NCI-H1436 treated with DMSO at 0.1 percent for 48 hours (cell line): ENCODE measurements around the gene PIP5KL1.
A peak's percentile ranks its signal among the peaks of the same experiment; 100 is the strongest.

Experiments
- DNase-seq: peaks from one replicate; lab custom pipeline; 2025; lab: John Stamatoyannopoulos, UW

PIP5KL1 gene

DNA sequence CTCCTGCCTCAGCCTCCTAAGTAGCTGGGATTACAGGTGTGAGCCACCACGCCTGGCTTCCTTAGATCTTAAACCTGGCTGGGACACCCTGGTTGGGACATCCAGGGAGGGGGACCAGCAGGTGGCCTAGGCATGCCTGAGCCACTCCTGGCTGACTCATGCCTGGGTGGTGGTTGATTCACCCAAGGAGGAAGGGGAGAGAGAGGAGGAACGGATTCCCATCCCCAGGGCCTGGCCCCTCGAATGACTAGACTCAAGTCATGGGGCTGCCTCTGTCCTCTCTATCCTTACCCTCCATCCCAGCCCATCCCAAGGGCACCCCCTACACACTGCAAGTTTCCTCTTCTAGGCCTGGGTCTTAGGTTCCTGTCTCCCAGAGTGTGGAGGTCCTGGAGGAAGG lies 37.5 kb upstream of the PIP5KL1 start:
- DNase-seq: no peak

DNA sequence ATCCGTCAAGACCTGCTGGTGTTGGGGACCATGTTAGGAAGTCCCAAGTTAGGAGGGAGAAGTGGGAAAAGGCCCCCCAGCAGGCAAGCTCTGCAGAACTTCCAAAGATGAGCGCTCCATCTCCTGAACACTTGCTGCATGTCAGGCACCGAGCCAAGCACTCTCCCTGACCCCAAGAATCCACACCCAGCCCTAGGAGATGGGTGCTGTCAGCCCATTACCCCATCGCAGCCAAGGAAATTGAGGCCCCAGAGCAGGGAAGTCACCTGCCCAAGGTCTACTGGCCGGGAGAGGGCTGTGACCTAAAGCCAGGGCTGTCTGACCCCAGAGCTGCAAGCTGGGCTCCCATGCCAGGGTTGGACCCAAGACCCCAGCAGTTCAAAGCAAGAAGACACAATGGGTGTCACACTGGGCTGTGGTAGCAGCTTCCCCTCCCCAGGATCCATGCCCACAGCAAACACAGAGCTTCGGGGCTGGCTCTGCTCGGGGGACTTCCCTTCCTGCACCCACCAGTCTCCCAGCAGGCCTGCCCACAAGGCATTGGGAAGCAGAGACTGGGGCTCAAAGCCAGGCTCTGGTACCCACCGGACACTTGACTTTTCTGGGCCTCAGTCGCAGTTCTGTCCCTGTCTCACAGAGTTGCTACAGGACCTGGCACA lies 36.7 kb upstream of the PIP5KL1 start:
- DNase-seq: no peak

DNA sequence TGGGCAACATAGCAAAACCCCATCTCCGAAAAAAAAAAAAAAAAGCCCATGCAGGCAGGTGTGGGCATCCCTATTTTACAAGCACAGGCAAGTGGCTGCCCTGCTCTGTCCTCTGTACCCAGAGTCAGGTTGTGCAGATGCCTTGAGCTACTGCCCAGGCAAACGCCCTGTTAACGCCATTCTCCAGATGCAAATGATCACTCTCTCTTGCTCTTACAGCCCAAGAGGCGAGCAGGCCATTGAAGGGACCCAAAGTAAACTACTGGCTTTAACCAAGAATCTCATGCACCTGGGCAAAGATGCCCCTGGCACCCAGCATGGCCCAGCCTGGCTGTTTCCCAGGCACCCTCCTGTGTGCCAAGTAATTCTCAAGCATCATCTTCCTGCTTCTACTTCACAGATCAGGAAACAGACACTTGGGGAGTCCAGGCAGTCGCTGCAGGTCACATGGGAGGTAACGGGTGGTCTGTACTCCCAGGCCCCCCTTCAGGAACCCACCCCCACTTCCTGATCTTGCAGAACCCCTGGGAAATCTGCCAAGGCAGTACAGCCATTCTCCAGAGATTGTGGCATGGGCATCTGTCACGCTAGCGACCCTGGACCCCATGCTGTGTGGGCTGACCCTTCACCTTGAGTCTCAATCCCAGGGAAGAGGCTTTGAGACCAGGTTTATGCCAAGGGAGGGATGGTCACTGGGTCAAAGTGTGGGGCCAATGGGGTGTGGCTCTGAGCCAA lies 36.0 kb upstream of the PIP5KL1 start:
- DNase-seq: no peak

DNA sequence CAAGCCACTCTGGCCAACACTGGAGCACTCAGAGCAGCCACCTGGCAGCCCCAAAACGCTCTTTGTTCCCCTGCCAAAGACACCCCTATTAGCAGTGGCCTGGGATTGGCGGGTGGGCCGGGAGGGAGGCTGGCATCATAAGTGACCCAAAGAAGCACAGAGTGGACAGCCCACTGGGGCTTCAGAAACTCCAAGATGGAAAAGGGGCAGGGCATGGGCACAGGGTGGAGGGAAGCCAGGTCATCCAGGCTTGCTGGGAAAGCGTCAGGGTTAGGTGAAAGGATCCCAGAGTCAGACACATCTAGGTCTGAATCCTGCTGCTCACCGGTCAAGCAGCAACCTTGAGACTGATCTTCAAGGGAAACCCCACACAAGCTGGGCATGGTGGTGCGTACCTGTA lies 35.4 kb upstream of the PIP5KL1 start:
- DNase-seq: no peak

DNA sequence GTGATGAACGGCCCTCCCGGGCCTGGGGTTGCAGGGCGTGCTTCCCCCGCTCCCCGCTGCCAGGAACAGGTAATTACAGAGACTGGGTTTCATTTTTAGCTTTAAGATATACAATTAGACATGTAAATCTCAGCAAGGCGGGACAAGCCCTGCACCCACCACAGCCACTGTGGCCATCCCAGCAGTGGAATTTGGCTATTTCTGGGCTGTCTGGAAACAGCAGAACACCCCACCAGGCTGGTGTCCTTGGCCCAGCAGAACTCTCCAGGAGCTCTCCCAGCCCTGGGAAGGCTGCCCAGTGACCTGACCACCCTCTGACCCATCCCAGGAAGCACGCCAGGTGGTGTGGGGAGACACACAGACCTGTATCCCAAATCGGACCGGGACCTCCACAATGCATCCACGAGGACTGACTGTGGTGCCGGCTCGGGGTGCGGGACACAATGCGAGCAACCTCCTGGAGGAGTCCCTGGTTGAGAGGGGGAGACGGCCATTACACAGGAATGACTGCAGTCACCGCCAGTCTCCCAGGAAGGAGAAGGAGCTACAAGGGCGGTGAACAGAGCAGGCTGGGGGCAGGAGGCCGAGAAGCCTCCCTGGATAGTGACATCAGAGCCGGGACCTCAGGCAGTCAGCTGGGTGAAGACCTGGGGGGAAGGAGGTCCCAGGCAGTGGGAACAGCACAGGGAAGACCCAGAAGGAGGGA lies 32.9 kb upstream of the PIP5KL1 start:
- no peak for DNase-seq

DNA sequence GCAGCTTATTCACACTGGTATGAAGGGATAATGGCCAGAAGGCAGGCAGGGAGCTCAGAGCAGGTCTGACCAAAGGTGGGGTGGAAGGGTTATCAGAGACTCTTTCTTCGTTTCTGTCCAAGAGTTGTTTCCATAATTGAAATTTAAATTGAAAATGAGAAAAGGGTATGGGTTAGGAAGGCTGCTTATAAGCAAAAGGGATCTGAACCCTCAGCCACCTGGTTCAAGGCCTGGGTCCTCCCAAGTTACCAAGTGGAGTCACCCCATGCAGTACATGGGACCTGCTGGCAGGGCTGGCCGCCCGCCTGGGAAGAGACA lies 32.4 kb upstream of the PIP5KL1 start:
- DNase-seq: no peak

DNA sequence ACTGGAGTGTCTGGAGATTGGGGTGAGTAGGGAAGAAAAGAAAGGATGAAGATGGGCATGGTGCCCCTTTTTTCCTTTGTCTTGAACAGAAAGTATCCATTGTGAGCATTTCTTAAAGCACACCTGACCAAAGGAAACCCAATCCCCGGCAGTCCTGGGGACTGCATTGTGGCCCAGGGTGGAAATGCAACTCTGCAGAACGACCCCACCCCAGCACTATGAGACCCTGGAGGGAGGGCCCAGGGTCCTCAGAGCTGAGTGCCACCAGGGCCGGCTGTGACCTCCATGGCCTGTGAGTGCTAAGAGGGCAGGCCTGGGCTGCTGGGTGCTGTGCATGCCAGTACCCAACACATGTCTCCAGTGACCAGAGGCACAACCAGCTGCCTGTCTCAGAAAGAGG lies 31.7 kb upstream of the PIP5KL1 start:
- DNase-seq: no peak

DNA sequence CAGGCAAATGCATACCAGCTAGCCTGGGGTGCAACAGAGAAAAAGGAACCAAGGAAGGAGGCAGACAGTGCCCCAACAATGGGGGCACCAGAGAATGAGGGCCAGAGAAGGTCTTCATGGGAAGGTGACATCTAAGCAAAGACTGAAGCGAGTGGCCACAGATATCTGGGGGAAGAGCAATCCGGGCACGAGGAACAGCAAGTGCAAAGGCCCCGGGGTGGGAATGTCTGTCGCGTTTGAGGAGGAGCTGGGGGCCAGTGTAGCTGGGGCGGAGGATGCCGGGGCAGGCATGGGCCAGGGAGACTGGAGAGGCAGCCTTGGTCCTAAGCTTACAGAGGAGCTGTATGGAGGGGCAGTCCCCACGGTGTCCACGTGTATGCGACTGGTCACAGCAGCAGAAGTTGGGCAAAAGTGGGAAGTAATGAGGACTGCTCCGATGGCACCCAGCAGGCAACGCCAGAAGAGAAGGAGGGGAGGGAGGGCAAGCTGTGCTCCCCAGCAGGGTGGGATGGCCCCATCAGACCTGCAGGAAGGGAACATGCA lies 31.1 kb upstream of the PIP5KL1 start:
- no peak for DNase-seq

DNA sequence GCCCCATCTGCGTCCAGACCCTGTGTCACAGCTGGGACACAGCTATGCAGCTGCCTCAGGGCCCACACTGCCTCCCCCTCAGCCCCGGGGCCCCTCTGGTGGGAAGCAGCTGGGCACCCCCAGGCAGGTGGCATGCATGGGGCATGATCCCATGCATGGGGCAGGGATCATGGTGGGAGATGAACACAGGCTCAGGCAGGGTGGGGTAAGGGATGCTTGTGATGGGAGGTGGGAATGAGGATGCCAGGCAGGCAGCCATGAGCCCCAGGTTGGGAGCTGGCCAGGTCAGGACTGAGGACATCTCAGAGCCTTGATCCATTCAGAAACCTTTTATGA lies 30.5 kb upstream of the PIP5KL1 start:
- DNase-seq: no peak

DNA sequence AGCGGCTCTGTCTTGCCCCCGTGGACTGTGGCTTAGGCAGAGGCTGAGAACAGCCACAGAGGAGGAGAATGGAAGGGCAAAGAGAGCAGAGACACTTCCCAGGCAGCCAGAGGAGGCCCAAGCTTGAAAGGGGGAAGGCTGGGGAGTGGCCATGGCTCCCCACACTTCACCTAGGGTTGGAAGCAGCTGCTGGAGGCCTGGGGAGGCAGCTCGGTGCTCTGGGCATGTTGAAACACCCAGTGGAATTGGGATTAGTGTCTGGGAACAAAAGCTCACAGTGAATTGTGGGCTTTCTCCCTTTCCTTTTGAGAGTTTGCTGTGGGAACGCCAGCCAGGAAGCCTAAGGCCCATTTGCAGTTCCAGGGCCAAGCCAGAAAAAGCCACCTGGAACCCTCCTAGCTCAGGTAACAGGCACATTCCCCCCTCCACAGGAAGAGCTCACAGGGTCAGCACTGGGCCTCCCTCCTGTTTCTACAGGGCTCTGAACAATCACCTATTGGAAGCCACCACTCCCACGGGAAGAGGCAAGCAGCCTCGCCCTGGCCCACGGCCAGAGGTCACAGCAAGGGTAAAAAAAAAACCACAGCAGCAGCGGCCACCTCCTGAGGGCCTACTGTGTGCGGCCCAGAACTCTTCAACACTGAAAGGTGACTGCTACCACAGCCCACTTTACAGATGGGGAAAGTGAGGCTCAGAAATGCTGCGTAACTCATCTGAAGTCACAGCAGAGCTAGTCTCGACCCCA lies 30.0 kb upstream of the PIP5KL1 start:
- DNase-seq: no peak

DNA sequence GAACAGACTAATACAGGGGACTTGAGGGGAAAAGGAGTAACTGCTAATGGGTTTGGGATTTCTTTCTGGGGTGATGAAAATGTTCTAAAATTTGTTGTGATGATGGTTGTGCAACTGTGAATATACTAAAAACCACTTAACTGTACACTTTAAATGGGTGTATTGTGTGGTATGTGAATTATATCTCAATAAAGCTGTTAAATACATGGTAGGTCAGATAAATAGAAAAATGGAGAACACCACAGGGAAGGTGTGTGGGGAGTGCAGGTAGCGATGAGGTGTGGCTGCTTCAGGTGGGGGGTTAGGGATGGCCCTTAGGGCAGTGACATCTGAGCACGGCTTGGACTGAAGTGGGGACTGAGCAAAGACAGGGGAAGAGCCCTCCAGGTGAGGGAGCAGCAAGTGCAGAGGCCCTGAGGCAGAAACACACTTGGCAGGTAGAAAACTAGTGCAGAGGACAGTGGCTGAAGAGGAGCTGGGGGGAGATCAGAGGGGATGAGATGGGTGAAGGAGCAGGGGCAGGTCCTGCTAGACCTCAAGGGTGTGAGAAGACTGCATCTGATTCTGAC lies 29.3 kb upstream of the PIP5KL1 start:
- no peak for DNase-seq

DNA sequence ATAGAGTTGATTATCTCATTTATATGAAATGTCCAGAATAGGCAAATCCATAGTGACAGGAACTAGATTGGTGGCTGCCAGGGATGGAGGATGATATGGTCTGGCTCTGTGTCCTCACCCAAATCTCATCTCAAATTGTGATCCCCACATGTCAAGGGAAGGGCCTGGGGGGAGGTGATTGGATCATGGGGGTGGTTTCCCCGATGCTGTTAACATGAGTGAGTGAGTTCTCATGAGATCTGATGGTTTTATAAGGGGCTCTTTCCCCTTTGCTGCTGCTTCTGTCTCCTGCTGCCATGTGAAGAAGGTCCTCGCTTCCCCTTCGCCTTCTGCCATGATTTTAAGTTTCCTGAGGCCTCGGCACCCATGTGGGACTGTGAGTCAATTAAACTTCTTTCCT lies 28.8 kb upstream of the PIP5KL1 start:
- DNase-seq: no peak

DNA sequence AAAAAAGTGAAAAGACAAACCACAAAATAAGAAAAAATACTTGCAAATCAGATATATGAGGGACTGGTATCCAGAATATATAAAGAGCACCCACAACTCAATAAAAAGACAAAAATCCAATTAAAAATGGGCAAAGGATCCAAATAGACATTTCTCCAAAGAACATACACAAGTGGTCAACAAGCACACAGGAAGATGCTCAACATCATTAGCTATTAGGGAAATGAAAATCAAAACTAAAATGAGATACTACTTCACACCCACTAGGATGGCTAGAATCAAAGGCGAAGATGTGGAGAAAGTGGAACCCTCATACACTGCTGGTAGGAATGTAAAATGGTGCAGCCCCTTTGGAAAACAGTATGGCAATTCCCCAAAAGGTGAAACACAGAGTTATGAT lies 28.2 kb upstream of the PIP5KL1 start:
- no peak for DNase-seq

DNA sequence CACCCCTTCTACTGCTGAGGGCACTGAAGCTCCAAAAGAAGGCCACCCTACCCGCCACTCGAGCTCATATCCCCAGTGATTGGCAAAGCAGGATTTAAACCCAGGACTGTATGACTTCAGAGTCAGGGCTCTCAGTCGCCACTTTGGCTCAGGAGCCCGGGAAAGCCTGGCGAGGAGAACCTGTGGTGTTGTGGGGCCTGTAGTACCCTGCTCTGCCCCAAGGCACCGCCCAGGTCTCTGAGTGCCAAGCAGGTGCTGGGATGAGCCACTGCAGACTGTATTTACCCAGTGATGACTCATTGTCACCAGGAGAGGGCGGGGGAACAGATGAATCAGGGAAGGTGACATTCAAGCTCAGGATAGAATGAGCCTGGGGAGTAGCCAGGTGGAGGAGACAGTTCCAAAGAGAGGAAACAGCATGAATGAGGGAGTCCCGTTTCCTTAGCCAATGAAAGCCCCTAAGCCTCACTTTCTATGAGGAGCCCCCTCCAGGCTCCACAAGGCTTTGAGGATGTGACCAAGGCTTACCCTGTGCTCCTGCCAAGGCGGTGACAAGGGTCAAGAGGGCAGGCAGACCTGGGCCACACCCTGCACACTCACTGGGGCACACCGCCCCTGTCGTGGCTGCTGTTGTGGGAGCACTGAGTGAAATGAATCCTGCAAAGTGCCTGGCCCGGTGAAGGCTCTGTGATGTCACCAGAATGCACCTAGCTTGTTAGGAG lies 24.9 kb upstream of the PIP5KL1 start:
- peak; percentile 92 for DNase-seq

DNA sequence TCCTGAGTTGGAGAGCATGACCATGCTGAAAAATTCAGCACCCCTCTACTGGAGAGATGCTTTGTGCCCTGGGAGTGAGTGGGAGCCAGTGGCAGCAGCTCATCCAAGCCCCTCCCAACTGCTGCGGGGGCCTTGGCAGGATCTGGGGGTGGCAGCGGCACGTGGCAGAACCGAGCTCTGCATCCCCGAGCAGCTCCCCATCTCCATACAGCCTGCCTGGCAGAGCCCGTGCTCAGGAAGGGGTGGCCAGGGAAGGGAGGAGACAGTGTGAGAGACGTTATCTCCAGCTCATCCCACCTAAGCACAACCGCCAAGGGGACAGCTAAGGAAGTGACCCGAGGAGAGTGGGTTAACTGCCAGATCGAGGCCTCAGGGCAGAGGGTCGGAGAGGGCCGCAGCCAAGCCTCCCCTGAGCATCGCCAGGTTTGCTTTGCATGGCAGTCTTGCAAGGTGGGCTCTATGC lies 24.3 kb upstream of the PIP5KL1 start:
- no peak for DNase-seq

DNA sequence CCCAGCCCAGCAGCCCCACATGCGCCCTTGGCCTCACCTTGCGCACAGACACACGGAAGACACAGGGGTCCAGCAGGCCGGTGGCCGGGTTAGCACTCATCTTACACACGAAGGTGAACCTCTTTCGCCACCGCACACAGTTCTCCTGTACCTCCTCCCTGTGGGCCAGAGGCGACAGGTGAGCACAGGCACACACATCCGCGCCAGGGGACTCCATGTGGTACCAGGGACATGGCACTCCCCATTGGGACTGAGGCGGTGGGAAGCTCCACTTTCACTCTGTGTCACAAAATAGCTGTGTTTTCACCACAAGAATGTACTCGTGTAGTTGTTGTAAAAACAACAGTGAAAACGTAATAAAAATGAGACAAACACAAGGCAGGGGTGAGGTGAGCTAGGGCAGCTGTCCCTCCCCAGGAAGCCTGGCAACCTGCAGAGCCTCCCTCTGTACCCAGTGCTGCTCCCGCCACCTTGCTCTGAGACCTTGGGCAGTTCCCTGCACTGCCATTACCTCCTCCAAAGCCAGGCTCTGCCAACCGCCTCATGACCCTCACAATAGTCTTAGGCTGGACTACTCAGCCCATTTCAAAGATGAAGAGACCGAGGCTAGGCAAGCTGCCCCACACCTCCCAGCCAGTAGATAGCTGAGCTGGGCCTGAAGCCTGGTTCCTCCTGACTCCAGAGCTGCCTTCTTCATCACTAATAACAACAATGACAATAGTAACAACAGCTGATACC lies 23.4 kb upstream of the PIP5KL1 start:
- no peak for DNase-seq

DNA sequence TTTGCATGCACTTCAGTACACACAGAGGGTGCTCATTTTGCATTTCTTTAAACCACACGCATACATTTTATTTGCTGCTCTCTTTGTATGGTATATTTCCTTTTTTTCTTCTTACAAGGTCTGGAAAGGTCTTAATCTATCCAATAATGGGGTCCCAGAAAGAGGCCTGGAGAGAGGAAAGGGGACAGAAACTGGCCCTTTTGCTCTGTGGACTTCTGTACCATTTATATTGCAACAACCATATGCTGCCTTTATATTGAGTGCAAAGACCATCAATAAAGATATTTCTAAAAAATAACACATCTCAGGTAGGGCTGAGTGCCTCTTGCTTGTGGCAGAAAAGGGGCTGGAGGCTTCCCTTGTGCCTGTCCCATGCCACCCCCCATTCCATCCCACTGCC lies 22.6 kb upstream of the PIP5KL1 start:
- no peak for DNase-seq

DNA sequence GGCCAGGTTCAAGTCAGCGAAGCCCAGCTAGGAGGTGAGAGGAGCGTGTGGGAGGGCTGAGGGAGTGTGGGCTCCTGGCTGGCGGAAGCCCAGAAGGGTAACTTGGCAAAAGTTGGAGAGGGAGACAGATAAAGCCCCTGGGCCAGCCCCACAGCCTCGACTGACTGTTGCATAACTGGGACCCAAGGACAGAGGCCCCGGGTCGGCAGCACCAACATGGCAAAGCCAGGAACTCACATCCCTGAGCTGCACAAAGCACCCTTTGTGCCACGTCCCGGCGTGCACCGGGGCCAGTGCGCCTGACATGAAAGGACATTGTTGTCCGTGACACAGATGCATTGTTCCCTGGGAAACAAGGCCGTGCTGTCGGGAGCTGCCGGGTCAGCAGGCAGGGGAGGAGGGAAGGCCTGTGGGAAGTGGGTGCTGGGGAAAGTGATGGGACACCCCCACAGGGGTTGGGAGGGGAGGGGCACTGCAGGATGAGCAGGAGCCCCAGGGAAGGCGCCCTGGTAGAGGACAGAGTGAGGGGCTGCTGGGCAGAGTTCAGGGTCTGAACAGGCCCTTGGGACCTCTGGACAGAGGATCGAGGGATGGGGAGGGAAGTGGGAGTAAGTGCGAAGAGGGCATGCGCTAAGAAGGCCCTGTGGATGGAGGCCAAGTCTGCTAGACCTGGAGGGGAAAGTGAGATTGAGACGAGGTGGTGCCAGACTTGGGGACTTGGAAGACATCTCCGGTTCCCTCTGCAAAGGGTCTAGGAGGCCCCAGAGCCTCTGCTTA lies 20.1 kb upstream of the PIP5KL1 start:
- no peak for DNase-seq

DNA sequence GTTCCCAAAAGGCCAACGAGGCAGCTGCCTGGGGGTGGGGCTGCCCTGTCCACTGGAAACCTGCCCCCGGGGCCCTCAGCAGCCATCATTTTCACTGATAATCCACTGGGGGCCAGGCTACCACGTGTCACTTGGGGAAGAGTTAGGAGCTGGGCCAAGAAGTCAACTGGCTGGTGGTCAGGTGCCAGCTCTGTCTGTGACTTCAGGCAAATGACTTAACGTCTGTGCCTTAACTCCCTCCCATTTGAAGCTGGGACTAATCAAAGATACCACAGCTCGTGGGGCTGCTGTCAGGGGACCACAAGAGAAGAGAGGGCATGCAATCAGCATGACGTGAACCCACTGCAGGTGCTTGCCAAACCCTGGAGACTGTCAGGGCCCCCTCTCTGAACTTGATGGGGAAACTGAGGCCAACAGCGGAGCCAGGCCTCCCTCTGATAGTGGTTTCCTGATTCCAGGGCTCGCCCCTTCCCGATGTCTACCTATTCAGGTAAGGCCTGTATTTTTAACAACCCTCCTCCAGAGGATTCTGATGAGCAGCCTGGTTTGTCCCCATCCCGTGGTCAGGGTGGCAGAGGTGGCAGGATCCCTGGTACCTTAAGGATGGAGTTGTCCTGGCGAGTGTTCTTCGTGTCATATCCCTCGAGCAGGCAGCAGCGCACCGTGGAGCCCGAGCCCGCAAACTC lies 19.4 kb upstream of the PIP5KL1 start:
- DNase-seq: no peak
